HG03135 (cell line): Measurements from ENCODE around the gene TMC7.
"Not testable (repeated sequence)": the region's sequence is repeated elsewhere in the genome, so short reads cannot be mapped to it uniquely, and the experiment has no call there.

Experiments used
- ATAC-seq: cut with Tn5 transposase; IDR thresholded peaks from one replicate; pipeline ENCODE4 v1.9.1; 2021; ENCODE audit warnings: mild to moderate bottlenecking, moderate library complexity; ENCODE audit not compliant: unreplicated experiment

The TMC7 gene

DNA sequence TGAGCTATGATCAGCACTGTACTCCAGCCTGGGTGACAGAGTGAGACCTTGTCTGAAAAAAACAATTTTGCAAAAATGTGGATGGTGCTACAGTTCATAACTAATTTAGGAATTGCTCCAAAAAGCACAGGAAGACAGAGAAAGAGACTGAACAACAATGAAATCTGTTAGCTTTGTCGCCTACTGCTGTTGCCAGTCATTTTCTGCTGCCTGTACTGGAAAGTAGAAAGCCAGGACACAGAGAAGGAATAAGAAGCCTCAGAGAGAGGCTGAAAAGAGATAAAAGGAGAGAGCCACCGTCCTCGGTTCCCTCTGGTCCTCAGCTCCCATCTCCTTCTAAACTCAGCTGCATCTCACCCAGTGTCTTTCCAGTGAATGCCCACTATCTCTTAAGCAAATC lies 8.6 kb upstream of the TMC7 start:
- no peak for ATAC-seq

DNA sequence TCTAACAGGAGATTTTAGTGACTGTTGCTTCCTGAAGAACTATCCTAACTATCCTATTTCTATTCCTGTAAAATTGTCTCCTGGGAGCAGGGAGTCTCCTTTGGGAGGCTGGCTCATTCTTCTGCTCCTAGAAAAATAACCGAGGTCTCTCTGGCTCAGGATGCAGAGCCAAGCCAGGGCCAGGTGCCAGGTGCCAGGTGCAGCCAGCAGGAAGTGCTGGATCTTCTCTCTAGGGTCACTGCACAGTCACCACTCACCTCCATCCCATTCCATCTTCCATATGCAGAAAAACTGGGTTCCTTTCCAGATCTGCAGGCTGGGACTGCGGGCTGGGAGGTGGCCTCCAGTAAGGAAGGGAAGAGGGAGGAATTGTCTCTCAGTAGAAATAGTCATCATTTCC lies 3.8 kb upstream of the TMC7 start:
- ATAC-seq: no peak

DNA sequence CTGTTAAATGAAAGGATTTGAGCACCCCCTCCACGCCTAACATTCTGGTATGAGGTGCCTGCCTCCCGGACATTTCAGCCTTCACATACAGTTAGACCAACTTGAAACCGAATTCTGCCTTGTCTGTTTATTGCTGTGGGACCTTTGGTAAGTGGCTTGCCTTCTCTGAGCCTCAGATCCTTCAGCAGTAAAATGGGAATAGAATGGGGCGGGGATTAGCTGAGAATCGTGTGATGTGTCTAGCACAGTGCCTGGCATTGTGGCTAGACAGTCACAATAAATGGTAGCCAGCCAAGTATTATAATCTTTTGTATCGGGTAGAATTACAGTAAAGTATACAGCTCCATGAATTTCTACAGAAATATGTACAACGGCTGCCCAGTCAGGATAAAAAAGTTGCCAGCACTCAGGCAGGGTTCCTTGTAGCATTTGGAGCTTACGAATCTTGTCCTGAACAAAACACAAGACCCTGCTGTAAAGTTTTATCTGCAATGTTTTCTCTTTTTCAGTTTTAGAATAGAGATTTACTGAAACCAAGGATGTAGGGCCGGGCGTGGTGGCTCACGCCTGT lies 786 bp downstream of the TMC7 start:
- no peak for ATAC-seq

DNA sequence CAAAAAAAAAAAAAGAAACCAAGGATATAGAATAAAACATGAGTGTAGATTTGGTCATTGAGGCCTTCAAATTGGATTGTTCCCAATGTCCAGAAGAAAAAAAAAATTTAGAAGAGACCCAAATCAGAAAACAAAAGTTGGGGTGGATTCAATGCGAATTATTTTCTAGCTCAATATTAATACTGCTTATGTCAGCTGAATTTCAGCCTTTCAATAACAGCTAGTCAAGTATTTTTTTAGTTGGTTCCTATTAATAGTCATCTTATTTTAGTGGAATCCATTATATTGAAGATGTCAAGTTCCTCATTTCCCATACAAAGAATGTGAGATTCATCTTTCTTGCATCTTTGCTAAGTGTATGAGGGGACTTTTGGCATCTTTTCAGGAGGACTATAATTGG lies 1.5 kb downstream of the TMC7 start:
- not testable (repeated sequence) for ATAC-seq

DNA sequence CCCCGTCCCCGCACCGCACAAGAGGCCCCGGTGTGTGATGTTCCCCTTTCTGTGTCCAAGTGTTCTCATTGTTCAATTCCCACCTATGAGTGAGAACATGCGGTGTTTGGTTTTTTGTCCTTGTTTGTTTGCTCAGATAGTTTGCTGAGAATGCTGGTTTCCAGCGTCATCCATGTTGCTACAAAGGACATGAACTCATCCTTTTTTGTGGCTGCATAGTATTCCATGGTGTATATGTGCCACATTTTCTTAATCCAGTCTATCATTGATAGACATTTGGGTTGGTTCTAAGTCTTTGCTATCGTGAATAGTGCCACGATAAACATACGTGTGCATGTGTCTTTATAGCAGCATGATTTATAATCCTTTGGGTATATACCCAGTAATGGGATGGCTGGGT lies 8.0 kb downstream of the TMC7 start:
- ATAC-seq: not testable (repeated sequence)

DNA sequence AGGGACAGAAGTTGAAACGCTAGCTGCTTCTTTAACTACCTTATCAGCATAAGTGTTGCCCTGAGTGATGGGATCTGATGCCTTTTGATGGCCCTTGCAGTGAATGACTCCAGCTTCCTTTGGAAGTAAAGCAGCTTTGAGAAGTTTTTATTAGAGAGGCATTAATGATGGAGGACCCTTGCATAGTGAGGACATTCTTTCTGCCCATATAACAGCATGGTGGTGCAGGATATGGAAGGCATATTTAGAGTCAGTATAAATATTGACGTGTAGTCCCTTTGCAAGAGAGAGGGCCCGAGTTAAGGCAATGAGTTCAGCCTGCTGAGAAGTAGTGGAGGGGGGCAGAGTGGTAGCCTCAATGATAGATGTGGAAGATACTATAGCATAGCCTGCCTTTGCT lies 9.8 kb downstream of the TMC7 start:
- not testable (repeated sequence) for ATAC-seq

DNA sequence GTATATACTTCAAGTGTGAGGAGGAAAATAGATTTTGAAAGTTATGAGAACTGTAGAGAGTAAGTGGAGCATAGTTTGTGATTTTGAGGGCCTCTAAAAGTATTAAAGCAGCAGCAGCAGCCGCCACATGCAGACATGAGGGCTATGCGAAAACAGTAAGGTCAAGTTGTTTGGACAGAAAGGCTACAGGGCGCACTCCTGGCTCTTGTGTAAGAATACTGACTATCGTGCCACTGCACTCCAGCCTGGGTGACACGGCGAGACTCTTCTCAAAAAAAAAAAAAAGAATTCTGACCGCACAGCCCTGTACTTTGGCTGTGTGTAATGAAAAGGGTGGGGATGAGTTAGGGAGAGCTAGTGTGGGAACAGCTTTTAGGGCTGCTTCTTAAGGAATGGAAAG lies 10.4 kb downstream of the TMC7 start:
- not testable (repeated sequence) for ATAC-seq

DNA sequence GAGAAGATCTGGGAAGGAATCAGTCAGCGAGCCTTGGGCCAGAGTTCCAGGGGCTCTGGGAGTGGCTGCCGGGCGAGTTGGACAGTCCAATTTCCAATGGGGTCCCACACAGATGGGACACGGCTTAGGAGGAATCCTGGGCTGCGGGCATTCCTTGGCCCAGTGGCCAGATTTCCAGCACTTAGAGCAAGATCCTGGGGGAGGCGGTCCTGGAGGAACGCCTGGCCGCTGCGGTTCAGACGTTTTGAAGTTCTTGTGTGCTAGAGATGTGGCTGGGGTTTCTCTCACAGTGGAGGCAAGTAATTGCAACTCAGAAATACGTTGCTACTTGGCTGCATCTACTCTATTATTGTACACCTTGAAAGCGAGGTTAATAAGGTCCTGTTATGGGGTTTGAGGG lies 11.7 kb downstream of the TMC7 start:
- ATAC-seq: not testable (repeated sequence)

DNA sequence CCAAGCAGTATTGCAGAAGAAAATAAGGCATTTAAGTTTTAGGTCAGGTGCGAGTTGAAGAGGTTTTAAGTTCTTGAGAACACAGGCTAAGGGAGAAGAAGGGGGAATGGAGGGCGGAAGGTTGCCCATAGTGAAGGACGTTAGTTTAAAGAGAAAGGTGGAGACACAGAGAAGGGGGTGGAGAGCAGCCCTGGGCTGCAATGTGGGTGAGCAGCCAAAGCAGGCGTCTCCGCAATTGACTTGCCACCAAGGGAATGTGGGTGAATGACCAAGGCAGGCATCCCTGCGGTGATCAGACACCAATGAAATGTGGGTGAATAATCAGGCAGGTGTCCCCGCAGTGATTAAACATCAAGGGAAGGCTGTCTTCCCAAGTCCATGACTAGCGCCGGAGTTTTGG lies 12.8 kb downstream of the TMC7 start:
- not testable (repeated sequence) for ATAC-seq

DNA sequence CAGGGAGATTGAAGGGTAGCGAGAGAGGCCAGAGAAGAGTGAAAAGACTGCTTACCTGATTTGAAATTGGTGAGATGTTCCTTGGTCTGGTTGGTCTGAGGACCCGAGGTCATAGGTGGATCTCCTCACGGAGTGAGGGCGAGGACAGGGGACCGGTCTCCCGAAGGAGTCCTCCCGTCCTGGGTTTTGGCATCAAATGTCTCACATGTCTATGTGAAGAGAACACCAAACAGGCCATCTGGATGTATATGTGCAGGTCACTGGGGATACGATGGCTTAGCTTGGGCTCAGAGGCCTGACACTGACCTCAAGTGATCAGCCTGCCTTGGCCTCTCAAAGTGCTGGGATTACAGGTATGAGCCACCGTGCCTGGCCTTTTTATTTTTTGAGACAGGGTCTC lies 13.3 kb downstream of the TMC7 start:
- ATAC-seq: not testable (repeated sequence)

DNA sequence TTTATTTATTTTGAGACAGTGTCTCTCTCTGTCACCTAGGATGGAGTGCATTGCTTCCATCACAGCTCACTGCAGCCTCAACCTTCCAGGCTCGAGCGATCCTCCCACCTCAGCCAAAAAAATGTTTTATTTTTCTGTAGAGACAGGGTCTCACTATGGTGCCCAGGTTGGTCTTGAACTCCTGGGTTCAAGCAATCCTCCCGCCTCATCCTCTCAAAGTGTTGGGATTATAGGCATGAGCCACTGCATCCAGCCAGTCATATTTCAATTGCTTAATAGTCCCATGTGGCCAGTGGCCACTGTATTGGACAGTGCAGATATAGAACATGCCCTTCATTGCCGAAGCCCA lies 15.3 kb downstream of the TMC7 start:
- ATAC-seq: no peak

DNA sequence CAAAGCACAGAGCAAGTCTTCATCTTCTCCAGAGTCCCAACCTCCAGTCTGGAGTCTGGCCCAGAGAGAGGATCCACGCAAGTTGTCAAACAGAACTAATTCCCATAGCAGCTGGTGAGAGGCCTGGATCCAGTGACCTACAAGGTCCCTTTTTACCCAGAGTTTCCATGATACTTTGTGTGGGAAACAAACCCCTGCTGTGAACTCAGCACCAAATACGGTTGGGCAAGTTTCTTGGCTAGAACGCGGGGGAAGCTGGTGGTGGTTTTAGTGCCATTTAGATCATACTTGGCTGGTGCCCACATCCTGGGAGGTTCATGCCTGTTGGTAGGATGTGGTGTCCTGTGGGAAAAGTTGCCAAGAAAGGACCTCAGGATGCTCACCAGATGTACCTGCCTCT lies 18.1 kb downstream of the TMC7 start:
- no peak for ATAC-seq

DNA sequence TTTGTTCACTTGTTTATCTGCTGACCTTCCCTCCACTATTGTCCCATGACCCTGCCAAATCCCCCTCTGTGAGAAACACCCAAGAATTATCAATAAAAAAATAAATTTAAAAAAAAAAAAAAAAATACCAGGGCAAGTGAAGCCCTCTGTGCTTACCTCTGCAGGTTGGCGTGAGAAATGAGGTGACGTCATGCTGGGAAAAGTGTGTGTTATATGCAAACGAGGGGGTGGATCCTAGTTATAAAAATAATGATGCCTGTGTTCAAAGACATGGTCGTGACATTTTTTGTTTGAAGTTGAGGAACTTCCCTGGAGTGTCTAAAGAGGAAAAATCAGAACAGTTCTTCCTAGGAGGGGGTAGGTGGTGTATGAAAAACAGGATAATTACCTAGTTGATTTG lies 20.2 kb downstream of the TMC7 start:
- no peak for ATAC-seq

DNA sequence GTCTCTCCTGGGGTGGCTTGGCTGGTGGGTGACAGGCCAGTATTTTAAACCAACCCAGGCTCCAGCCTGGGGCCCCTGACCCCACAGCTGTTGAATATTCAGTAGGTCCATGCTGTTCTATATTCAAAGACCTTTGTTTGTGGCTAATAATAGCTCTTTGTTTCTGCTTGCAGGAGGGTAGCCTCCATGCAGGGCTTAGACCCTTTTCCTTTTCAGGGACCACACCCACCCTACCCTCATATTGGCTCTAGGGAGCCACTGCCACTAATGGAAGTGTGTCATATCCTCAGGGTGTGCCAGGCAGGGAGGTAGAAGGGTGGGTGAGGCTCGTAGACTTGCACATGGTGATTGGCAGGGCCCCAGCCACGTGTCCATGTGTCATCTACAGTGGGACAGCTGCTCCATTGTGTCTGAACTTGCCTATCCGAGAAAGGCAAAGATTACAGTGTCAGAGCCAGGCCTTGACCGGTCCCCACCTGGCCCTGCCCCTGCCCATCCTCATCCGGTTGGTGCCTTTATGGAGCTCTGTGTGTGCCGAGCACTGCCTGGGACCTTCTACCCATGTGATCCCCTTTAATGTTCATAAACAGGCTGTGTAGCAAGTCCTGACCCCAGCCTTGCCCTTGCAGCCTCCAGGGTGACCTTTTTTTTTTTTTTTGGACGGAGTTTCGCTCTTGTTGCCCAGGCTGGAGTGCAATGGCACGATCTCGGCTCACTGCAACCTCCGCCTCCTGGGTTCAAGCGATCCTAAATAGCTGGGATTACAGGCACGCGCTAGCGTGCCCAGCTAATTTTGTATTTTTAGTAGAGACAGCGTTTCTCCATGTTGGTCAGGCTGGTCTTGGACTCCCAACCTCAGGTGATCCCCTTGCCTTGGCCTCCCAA lies 22.1 kb downstream of the TMC7 start:
- ATAC-seq: no peak

DNA sequence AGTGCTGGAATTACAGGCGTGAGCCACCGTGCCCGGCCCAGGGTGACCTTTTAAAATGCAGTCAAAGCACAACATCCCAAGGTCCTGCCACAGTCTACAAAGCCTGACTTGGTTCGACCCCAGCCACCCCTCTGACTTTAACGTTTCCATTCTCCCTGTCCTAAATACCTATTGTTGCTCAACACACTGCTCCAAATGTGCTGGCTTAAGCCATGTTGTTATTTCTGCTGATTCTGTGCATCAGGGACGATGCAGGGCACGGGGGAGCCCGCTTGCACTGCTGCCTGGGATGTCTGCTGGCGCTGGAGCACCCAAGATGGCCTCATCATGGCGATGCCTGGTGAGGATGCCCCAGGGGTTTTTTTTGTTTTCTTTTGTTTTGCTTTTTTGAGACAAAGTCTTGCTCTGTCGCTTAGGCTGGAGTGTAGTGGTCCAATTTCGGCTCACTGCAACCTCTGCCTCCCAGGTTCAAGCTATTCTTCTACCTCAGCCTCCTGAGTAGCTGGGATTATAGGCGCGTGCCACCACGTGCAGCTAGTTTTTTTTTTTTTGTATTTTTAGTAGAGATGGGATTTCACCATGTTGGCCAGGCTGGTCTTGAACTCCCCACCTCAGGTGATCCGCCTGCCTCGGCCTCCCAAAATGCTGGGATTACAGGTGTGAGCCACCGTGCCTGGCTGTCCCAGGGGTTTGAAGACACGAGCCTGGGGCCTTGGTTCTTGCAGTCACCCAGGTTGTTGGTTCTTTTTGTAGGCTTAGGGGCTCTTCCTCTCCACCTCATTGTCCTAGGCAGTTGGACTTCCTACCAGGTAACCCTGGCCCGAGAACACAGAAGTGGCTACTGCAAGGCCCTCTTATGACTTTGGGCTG lies 22.9 kb downstream of the TMC7 start:
- ATAC-seq: no peak

DNA sequence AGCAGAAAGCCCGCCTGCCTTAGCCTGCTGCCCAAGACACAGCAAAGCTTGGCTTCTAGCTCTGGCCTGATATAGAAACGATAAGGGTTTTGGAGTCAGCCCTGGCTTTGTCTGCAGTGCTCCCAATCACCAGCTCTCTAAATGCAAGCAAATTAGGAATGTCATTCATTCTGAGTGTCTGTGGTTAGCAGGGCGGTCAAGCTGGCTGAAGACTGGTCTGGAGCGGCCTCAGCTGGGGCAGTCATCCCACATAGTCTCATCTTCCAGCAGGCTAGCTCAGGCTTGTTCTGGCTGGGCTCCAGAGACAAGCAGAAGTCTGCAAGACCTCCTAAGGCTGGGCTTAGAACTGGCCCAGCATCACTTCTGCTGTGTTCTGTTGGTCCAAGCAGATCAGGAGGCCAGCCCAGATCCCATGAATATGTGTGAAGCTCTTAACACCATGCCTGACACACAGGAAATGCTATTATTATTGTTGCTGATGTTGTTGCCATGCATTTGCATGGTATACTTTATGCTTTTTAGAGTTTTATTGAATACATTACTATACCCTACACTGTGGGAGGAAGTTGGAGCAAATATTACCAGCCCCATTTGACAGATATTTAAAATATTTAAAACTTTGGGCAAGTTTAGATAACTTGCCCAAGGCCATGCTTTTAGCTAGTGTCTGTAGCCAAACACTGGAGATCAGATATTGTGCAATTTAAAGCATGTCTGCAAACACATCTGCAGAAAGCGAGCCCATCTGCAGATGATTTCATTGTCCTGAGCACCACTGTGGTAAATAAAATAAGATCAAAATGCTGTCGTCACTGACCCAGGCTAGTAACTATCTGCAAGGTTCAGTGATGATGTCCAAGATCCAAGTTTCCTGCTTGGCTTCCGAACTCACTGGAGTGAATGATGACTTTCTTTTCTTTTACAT lies 24.8 kb downstream of the TMC7 start:
- ATAC-seq: no peak

DNA sequence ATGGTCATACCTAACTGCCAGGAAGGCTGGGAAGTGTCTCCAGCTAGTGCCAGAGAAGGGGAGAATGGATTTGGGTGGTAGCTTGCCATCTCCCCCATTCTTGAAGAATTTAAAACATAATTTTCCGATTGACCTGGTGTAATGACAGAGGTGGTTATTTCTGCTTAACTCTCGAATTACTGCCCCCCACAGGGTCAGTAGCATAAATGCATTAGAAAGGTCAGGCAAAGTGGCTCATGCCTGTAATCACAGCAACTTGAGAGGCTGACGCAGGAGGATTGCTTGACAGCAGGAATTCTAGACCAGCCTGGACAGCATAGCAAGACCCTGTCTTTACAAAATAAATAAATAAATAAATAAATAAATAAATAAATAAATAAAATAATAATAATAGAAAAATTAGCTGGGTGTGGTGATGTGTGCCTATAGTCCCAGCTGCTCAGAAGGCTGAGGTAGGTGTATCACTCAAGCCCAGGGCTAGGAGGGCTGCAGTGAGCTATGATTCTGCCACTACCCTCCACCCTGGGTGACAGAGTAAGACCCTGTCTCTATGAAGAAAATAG lies 27.5 kb downstream of the TMC7 start:
- no peak for ATAC-seq

DNA sequence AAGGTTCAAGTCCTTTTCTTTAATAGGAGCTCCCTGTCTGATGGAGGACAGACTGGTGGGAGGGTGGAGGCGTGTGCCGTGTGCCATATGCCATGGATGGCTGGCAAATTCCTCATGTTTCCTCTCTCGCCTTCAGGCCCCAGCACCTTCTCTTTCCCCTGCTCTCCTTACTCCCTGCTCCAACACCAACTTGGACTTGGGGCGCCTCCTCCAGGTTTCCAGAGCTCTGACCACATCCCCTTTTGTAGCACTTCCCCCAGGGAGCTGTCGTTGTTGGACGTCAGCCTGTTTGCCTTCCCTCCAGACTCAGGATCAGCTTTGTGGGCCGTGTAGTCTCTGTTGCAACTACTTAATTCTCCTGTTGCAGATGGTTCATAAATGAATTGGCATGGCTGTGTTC lies 30.7 kb downstream of the TMC7 start:
- ATAC-seq: no peak

DNA sequence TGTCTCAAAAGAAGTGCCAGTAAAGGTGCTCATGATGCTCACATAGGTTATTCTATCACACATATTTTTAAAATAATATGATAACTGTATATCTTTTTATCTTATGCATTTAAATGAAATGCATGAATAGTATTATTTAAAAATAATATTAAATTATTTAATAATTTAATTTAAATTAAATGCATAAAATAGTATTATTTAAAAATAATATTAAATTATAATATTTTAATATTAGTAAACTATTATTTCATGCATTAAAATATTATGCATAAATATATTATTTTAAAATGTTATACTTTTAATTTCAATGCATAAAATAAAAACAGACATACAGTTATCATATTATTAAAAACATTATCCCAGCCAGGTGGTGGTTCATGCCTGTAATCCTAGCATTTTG lies 33.4 kb downstream of the TMC7 start:
- ATAC-seq: no peak

DNA sequence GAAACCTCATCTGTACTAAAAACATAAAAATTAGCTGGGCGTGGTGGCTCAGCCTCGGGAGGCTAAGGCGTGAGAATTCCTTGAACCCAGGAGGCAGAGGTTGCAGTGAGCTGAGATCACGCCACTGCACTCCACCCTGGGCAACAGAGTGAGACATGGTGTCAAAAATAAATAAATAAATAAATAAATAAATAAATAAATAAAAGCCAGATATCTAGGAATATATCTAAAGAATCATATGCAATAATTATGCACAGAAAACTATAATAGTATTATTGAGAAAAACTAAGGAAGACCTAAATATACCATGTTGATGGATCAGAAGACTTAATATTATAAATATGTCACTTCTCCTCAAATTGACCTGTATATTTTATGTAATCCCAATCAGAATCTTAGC lies 37.0 kb downstream of the TMC7 start:
- no peak for ATAC-seq
